HG02870 (cell line): Measurements from ENCODE around the gene BBS12.

Experiments
- ATAC-seq: cut with Tn5 transposase; IDR thresholded peaks from one replicate; pipeline ENCODE4 v1.9.1; 2021; ENCODE audit warnings: mild to moderate bottlenecking, moderate library complexity; ENCODE audit not compliant: unreplicated experiment

The BBS12 gene

GRCh38 chr4:122793811-122794210 lies 61.3 kb downstream of the BBS12 start:
- ATAC-seq: no peak
